Measurements from ENCODE around the gene HMX1.

The HMX1 gene

GRCh38 chr4:8906668-8906970 is 35.0 kb upstream of the HMX1 start:
- no peak overlapping the region for H3K9ac ChIP-seq (ENCODE audit: insufficient read length)
- no peaks in the 10 kb centered on the region for H3K36me3 ChIP-seq (ENCODE audit: insufficient read depth, low read length)
- DNase-seq (ENCODE audit: low read depth, low spot score): no peak
- no peak overlapping the region for H3K27ac ChIP-seq
- no peaks in the 10 kb centered on the region for H3K9me3 ChIP-seq (ENCODE audit: low read depth, low read length)
- H3K4me3 ChIP-seq: no peak overlapping the region
- no peak for TF ChIP-seq POLR2AphosphoS5 (IDR thresholded peaks at IDR 0.05; ENCODE audit: borderline replicate concordance, low read depth, low read length)
- no peak for TF ChIP-seq EZH2 (IDR thresholded peaks at IDR 0.05)
- TF ChIP-seq FOXP2 (optimal IDR thresholded peaks at IDR 0.05; ENCODE audit: control extremely low read depth, extremely low read length, insufficient read depth): no peak

- Histone ChIP-seq H3K4me3 (no peak overlapping the region), H3K36me3 (ENCODE audit: insufficient read depth, low read length) (no peaks in the 10 kb centered on the region), H3K9me3 (ENCODE audit: low read depth, low read length) (no peaks in the 10 kb centered on the region), H3K27ac (no peak overlapping the region), H3K9ac (ENCODE audit: insufficient read length) (no peak overlapping the region)
- DNase-seq (ENCODE audit: low read depth, low spot score): no peak
- TF ChIP-seq POLR2AphosphoS5 (IDR thresholded peaks at IDR 0.05; ENCODE audit: borderline replicate concordance, low read depth, low read length) (no peak), EZH2 (IDR thresholded peaks at IDR 0.05) (no peak), FOXP2 (optimal IDR thresholded peaks at IDR 0.05; ENCODE audit: control extremely low read depth, extremely low read length, insufficient read depth) (no peak)
These were observed 34.4 kb upstream of the HMX1 start for GRCh38 chr4:8905773-8906667.

DNA sequence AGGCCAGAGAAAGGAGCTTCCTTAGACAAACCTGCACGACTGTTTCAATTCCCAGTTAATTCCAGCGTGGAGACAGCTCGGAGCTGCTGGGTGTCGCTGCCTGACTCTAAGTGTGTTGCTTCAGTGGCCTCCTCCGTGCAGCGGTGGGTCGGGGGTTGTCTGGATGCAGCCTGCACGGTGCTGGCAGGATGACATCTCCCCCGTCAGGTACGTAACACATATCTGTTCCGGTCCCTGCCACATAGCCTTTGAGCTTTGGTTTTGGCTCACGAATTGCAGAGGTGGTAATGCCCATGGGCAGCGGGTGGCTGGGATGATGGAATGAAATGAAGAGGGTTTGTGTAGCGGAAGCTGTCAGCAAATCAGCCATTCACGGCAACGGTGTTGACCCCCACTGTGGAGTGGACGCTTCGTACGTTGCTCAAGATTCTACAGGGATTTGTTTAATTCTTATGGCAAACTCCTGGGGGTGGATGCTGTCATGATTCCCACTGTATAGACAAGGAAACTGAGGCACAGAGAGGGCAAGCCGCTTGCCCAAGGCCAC is 33.7 kb upstream of the HMX1 start:
- Histone ChIP-seq H3K36me3 (ENCODE audit: insufficient read depth, low read length) (no peaks in the 10 kb centered on the region), H3K9me3 (ENCODE audit: low read depth, low read length) (no peaks in the 10 kb centered on the region), H3K27ac (no peak overlapping the region), H3K9ac (ENCODE audit: insufficient read length) (no peak overlapping the region), H3K4me3 (no peak overlapping the region)
- no peak for DNase-seq (ENCODE audit: low read depth, low spot score)
- TF ChIP-seq FOXP2 (optimal IDR thresholded peaks at IDR 0.05; ENCODE audit: control extremely low read depth, extremely low read length, insufficient read depth): no peak
- no peak for TF ChIP-seq POLR2AphosphoS5 (IDR thresholded peaks at IDR 0.05; ENCODE audit: borderline replicate concordance, low read depth, low read length)

- TF ChIP-seq POLR2AphosphoS5 (IDR thresholded peaks at IDR 0.05; ENCODE audit: borderline replicate concordance, low read depth, low read length) (no peak), EZH2 (IDR thresholded peaks at IDR 0.05) (no peak), FOXP2 (optimal IDR thresholded peaks at IDR 0.05; ENCODE audit: control extremely low read depth, extremely low read length, insufficient read depth) (no peak)
- Histone ChIP-seq H3K4me3 (no peak overlapping the region), H3K9ac (ENCODE audit: insufficient read length) (no peak overlapping the region), H3K36me3 (ENCODE audit: insufficient read depth, low read length) (no peaks in the 10 kb centered on the region), H3K27ac (no peak overlapping the region), H3K9me3 (ENCODE audit: low read depth, low read length) (no peaks in the 10 kb centered on the region)
- DNase-seq (ENCODE audit: low read depth, low spot score): no peak
These were observed 33.0 kb upstream of the HMX1 start for GRCh38 chr4:8904666-8905065.

DNA sequence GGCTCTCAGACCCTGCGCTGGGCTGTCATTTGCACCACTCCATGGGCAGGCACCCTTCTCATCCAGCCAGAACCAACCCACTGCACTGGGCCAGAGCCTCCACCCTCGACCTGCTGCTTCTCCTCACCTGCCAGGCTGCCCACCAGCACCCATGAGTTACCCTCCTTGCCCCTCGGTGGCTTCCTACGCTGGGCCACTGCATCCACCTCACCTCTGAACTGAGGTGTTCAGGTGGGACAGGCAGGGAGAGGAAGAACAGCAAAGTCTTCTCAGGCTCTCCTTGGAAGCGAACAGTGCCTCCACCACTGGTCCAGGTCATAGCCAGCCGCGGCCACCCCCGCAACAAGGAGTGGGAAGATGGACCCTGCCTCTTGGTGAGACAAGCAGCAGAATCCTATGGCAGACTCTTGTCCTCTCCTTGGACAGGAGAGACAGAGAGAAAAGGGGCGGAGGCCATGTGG is 32.4 kb upstream of the HMX1 start:
- Histone ChIP-seq H3K9ac (ENCODE audit: insufficient read length) (no peak overlapping the region), H3K4me3 (no peak overlapping the region), H3K27ac (no peak overlapping the region), H3K9me3 (ENCODE audit: low read depth, low read length) (no peaks in the 10 kb centered on the region), H3K36me3 (ENCODE audit: insufficient read depth, low read length) (no peaks in the 10 kb centered on the region)
- no peak for TF ChIP-seq FOXP2 (optimal IDR thresholded peaks at IDR 0.05; ENCODE audit: control extremely low read depth, extremely low read length, insufficient read depth)
- DNase-seq (ENCODE audit: low read depth, low spot score): no peak

DNA sequence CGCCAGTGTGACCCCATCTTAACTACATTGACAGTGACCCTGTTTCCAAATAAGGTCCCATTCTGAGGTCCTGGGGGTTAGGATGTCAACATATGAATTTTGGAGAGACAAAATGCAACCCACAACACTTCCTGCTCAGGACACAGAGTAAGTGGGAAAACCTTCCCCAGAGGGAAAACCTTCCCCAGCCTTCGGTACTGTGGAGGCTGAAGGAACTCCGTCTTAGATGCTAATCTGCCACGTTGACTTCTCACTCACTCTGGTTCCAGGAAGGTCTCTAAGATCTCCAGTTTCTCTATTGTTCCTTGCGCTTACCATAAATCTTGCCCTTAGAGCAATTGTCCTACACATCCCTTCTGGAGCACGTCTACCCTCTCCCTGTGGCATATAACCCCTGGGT is 29.7 kb upstream of the HMX1 start:
- DNase-seq (ENCODE audit: low read depth, low spot score): no peak
- Histone ChIP-seq H3K4me3 (no peak overlapping the region), H3K36me3 (ENCODE audit: insufficient read depth, low read length) (no peaks in the 10 kb centered on the region), H3K9ac (ENCODE audit: insufficient read length) (no peak overlapping the region), H3K9me3 (ENCODE audit: low read depth, low read length) (no peaks in the 10 kb centered on the region), H3K27ac (no peak overlapping the region)
- TF ChIP-seq EZH2 (IDR thresholded peaks at IDR 0.05): no peak
- TF ChIP-seq POLR2AphosphoS5 (IDR thresholded peaks at IDR 0.05; ENCODE audit: borderline replicate concordance, low read depth, low read length): no peak
- TF ChIP-seq FOXP2 (optimal IDR thresholded peaks at IDR 0.05; ENCODE audit: control extremely low read depth, extremely low read length, insufficient read depth): no peak

- Histone ChIP-seq H3K4me3 (no peak overlapping the region), H3K27ac (no peak overlapping the region), H3K36me3 (ENCODE audit: insufficient read depth, low read length) (no peaks in the 10 kb centered on the region), H3K9ac (ENCODE audit: insufficient read length) (no peak overlapping the region), H3K9me3 (ENCODE audit: low read depth, low read length) (no peaks in the 10 kb centered on the region)
- no peak for DNase-seq (ENCODE audit: low read depth, low spot score)
- TF ChIP-seq POLR2AphosphoS5 (IDR thresholded peaks at IDR 0.05; ENCODE audit: borderline replicate concordance, low read depth, low read length): no peak
These were observed 28.9 kb upstream of the HMX1 start for GRCh38 chr4:8900588-8900987.

DNA sequence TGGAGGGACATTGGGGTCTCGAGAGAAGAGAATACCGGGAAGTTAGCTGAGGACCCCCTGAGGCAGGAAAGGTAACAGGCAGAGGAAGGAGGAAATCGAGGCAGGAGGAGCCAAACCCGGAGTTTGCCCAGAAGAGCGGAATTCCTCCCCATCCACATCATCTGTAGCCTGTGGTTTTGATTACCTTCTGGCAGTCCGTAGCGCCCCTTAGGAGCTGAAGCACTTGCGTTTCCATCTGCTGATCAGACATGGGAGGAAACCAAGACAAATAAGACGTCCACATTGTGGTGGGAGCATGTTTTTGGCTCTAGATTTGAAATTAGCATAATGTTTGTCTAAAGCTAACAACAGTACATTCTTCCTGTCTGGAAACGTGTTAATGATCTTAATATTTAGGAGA is 26.8 kb upstream of the HMX1 start:
- Histone ChIP-seq H3K27ac (no peak overlapping the region), H3K9ac (ENCODE audit: insufficient read length) (no peak overlapping the region), H3K4me3 (no peak overlapping the region), H3K9me3 (ENCODE audit: low read depth, low read length) (no peaks in the 10 kb centered on the region), H3K36me3 (ENCODE audit: insufficient read depth, low read length) (no peaks in the 10 kb centered on the region)
- TF ChIP-seq POLR2AphosphoS5 (IDR thresholded peaks at IDR 0.05; ENCODE audit: borderline replicate concordance, low read depth, low read length) (no peak), EZH2 (IDR thresholded peaks at IDR 0.05) (no peak), FOXP2 (optimal IDR thresholded peaks at IDR 0.05; ENCODE audit: control extremely low read depth, extremely low read length, insufficient read depth) (no peak)
- DNase-seq (ENCODE audit: low read depth, low spot score): no peak
